Glutamatergic neuron (in vitro differentiated cells): ENCODE measurements around the gene OVCH2. TPM values are rescaled to one million over a fixed set of nuclear protein-coding genes. Genes with fewer than 3 reads are reported as not detected.

Experiments used
- DNase-seq: peaks from one replicate; pipeline ENCODE4 v3.0.0; 2022
- H3K27ac Mint-ChIP-seq: one replicate; pipeline ENCODE4 v1.8.0; 2020; ENCODE audit warnings: mild to moderate bottlenecking, mixed read lengths, inconsistent platforms; ENCODE audit not compliant: unreplicated experiment
- H3K27me3 Mint-ChIP-seq: one replicate; pipeline ENCODE4 v1.8.0; 2020; ENCODE audit warnings: mild to moderate bottlenecking, moderate library complexity, mixed read lengths, inconsistent platforms; ENCODE audit not compliant: unreplicated experiment
- H3K36me3 Mint-ChIP-seq: one replicate; pipeline ENCODE4 v1.8.0; 2020; ENCODE audit warnings: mild to moderate bottlenecking, mixed read lengths, inconsistent platforms; ENCODE audit not compliant: unreplicated experiment
- H3K4me1 Mint-ChIP-seq: one replicate; pipeline ENCODE4 v1.8.0; 2020; ENCODE audit warnings: mild to moderate bottlenecking, low read depth, mixed read lengths, inconsistent platforms; ENCODE audit not compliant: unreplicated experiment
- H3K4me3 Mint-ChIP-seq: one replicate; pipeline ENCODE4 v1.8.0; 2020; ENCODE audit warnings: mild to moderate bottlenecking, mixed read lengths, inconsistent platforms; ENCODE audit not compliant: unreplicated experiment
- H3K9me3 Mint-ChIP-seq: one replicate; pipeline ENCODE4 v1.8.0; 2020; ENCODE audit warnings: mild to moderate bottlenecking, moderate library complexity, mixed read lengths, inconsistent platforms; ENCODE audit not compliant: unreplicated experiment
- total RNA-seq: library from RNA; stranded (reverse); fragmentation: NEBNext Ultra II Directional; extraction: Animal tissue kit (Norgen Biotek cat#: 25700); gene quantifications from one replicate; pipeline ENCODE4 v1.2.1, GENCODE V29; 2021; ENCODE audit not compliant: unreplicated experiment
- TF ChIP-seq, protein P1 (sequence below): fragments of 200-600 bp; sonication (generic); IDR thresholded peaks from one replicate; pipeline ENCODE4 v1.5.0; 2021; ENCODE audit not compliant: partially characterized antibody, unreplicated experiment

The OVCH2 gene
- total RNA-seq, 1 donor from 2014 or later = not detected

DNA sequence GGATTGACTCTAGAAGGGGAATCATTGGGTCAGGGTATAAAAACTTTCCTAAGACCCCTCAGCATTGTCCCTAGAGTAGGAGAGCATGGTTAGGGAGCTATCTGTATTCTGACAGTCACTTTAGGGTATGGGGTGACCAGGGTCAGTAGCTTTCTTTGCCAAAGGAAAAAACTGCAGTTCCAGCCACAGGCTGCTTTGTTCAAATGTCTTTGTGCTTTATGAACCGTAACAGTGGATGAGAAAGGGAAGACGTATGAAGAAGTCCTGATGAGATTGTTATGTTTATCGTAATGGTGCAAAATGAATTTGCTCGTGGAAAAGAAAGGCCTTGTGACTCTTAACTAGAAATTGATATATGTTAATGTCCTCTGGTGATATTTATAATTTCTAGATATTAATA is 63.0 kb downstream of the OVCH2 start:
- Mint-ChIP-seq H3K36me3 (no peaks in the 10 kb centered on the region), H3K4me1 (no peaks in the 10 kb centered on the region), H3K9me3 (no peaks in the 10 kb centered on the region), H3K27ac (no peak overlapping the region), H3K4me3 (no peak overlapping the region), H3K27me3 (no peaks in the 10 kb centered on the region)
- TF ChIP-seq, protein P1, sequence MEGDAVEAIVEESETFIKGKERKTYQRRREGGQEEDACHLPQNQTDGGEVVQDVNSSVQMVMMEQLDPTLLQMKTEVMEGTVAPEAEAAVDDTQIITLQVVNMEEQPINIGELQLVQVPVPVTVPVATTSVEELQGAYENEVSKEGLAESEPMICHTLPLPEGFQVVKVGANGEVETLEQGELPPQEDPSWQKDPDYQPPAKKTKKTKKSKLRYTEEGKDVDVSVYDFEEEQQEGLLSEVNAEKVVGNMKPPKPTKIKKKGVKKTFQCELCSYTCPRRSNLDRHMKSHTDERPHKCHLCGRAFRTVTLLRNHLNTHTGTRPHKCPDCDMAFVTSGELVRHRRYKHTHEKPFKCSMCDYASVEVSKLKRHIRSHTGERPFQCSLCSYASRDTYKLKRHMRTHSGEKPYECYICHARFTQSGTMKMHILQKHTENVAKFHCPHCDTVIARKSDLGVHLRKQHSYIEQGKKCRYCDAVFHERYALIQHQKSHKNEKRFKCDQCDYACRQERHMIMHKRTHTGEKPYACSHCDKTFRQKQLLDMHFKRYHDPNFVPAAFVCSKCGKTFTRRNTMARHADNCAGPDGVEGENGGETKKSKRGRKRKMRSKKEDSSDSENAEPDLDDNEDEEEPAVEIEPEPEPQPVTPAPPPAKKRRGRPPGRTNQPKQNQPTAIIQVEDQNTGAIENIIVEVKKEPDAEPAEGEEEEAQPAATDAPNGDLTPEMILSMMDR = no peak
- no peak for DNase-seq

DNA sequence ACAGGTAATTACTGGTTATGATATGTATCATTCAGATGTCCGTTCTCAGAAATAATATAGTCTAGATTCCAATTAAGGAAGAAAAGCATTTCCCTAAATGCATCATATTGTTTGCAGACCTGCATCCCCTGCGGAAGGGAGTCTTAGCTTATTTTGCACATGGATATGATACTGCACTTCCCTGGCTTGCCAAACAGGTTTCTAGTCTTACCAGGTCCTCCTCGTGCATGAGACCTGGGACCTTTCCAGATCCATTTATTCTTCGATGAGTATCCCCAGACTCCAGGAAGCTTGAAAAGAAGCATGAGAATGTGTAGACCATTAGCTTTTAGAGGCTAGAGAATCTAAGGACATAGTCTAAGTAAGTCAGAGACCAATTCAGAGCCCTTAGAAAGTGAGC is 63.5 kb downstream of the OVCH2 start:
- Mint-ChIP-seq H3K4me1 (no peaks in the 10 kb centered on the region), H3K9me3 (no peaks in the 10 kb centered on the region), H3K36me3 (no peaks in the 10 kb centered on the region), H3K27me3 (peaks cover under 1% of the 10 kb centered on the region), H3K4me3 (no peak overlapping the region), H3K27ac (no peak overlapping the region)
- no peak for DNase-seq
- TF ChIP-seq, protein P1 = no peak

DNA sequence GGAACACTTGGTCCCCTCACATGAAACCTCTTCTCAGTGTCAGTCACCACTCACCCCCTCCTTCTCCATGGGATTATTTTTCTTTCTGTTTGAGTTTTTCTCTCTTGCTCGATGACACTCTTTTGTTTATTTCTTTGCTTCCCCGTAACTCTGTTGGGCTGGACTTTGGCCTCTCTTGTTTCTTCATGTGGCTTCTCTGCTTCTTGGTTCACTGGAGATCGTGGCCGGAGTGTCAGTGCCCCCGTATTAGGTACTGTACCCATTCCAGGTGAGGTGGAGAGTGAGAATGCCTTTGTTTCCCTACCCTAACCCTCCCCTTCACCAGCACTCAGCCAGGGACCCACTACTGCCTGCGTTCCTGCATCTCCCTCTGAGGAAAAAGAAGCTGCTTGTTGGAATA is 65.5 kb downstream of the OVCH2 start:
- H3K4me1 Mint-ChIP-seq = no peaks in the 10 kb centered on the region
- no peaks in the 10 kb centered on the region for H3K9me3 Mint-ChIP-seq
- peaks cover 1% of the 10 kb centered on the region for H3K27me3 Mint-ChIP-seq
- H3K36me3 Mint-ChIP-seq = no peaks in the 10 kb centered on the region
- no peak for DNase-seq
- H3K4me3 Mint-ChIP-seq = no peak overlapping the region
- H3K27ac Mint-ChIP-seq = no peak overlapping the region
- TF ChIP-seq, protein P1 = no peak

DNA sequence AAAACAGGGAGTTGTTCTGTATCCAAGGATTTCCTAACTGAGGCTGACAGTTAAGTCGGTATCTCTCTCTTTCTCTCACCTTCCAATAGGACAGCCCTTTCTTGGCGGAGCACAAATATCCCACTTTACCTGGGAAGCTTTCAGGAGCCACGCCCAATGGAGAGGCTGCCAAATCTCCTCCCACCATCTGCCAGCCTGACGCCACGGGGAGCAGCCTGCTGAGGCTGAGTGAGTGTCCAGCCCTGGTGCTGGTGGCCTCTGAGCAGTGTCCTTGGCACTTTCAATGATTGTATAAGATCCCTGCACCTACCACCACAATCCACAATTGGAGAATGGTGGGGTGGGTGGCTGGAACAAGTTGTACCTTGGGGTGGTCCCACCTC is 66.6 kb downstream of the OVCH2 start:
- no peaks in the 10 kb centered on the region for H3K9me3 Mint-ChIP-seq
- peaks cover 1% of the 10 kb centered on the region for H3K27me3 Mint-ChIP-seq
- no peak overlapping the region for H3K4me3 Mint-ChIP-seq
- no peaks in the 10 kb centered on the region for H3K4me1 Mint-ChIP-seq
- TF ChIP-seq, protein P1 = no peak
- no peaks in the 10 kb centered on the region for H3K36me3 Mint-ChIP-seq
- no peak overlapping the region for H3K27ac Mint-ChIP-seq
- no peak for DNase-seq

Other genes with a start within 250 kb of the OVCH2 start
- gene OLFML1, start 221.0 kb downstream of the OVCH2 start, total RNA-seq = not detected
- gene PPFIBP2, start 192.5 kb downstream of the OVCH2 start, total RNA-seq = 1.5 TPM
- 2.6 TPM for gene CYB5R2, start 33.0 kb downstream of the OVCH2 start, total RNA-seq
- gene OR5P2, start 90.5 kb upstream of the OVCH2 start, total RNA-seq = not detected
- gene OR5P3, start 124.4 kb upstream of the OVCH2 start, total RNA-seq = not detected
- not detected for gene OR10A6, start 224.8 kb upstream of the OVCH2 start, total RNA-seq
- not detected for gene OR10A3, start 235.2 kb upstream of the OVCH2 start, total RNA-seq